Smooth muscle cell (in vitro differentiated cells): ENCODE data around the gene GMPR. TPM values are rescaled to one million over a fixed set of nuclear protein-coding genes. Genes with fewer than 3 reads are reported as not detected.
A peak's percentile ranks its signal among the peaks of the same experiment; 100 is the strongest.

Source experiments
- DNase-seq: peaks from one replicate; lab custom pipeline; 2025; ENCODE audit not compliant: unreplicated experiment; lab: John Stamatoyannopoulos, UW
- H2AFZ ChIP-seq: fragments of 200-600 bp; sonication (generic); 2 replicates; pipeline ENCODE4 v1.6.0; 2016; ENCODE audit warnings: antibody characterized with exemption, low read depth, mild to moderate bottlenecking
- H3F3A ChIP-seq: fragments of 200-600 bp; sonication (generic); 2 replicates; pipeline ENCODE4 v1.6.0; 2017; ENCODE audit warnings: antibody characterized with exemption, low read depth
- H3K27ac ChIP-seq: fragments of 200-600 bp; sonication (generic); 2 replicates; pipeline ENCODE4 v1.5.1; 2016; ENCODE audit warnings: low read depth, mild to moderate bottlenecking
- H3K27me3 ChIP-seq: fragments of 200-600 bp; sonication (generic); 2 replicates; pipeline ENCODE4 v1.6.1; 2016; ENCODE audit warnings: low read depth, mild to moderate bottlenecking
- H3K36me3 ChIP-seq: fragments of 200-600 bp; sonication (generic); 2 replicates; pipeline ENCODE4 v1.5.1; 2016; ENCODE audit warnings: low read depth
- H3K4me1 ChIP-seq: fragments of 200-600 bp; sonication (generic); 2 replicates; pipeline ENCODE4 v1.5.1; 2016; ENCODE audit warnings: low read depth
- H3K4me2 ChIP-seq: fragments of 200-600 bp; sonication (generic); 2 replicates; pipeline ENCODE4 v1.6.0; 2016; ENCODE audit warnings: mild to moderate bottlenecking
- H3K4me3 ChIP-seq: fragments of 200-600 bp; sonication (generic); 2 replicates; pipeline ENCODE4 v1.5.1; 2016; ENCODE audit warnings: mild to moderate bottlenecking
- H3K79me2 ChIP-seq: fragments of 200-600 bp; sonication (generic); 2 replicates; pipeline ENCODE4 v1.6.0; 2016; ENCODE audit warnings: low read depth, mild to moderate bottlenecking
- H3K9ac ChIP-seq: fragments of 200-600 bp; sonication (generic); 2 replicates; pipeline ENCODE4 v1.6.0; 2016; ENCODE audit warnings: low read depth
- H3K9me3 ChIP-seq: fragments of 200-600 bp; sonication (generic); replicated peaks from 2 replicates; pipeline ENCODE4 v1.5.1; 2016; ENCODE audit warnings: low read depth
- H4K20me1 ChIP-seq: fragments of 200-600 bp; sonication (generic); 2 replicates; pipeline ENCODE4 v1.6.0; 2016; ENCODE audit warnings: low read depth
- CTCF ChIP-seq: fragments of 200-600 bp; sonication (generic); IDR thresholded peaks from 2 replicates; pipeline ENCODE4 v1.5.1; 2017; ENCODE audit warnings: borderline replicate concordance, mild to moderate bottlenecking, antibody characterized with exemption; ENCODE audit not compliant: insufficient read depth, poor library complexity, severe bottlenecking
- WGBS: methylation state at CpG from one replicate; pipeline ENCODE4 v1.1.7; 2016; ENCODE audit warnings: low lambda C conversion rate; 5-methylcytosine and 5-hydroxymethylcytosine counted together
- polyA plus RNA-seq: library from polyadenylated mRNA; unstranded; fragments of >200 nt; fragmentation: Nextera tagmentation; extraction: Ambion mirVana; gene quantifications from 2 replicates; pipeline ENCODE4 v1.2.1, GENCODE V29; 2016
- small RNA-seq: library from RNA; depleted of rRNA; stranded (forward); fragments of <200 nt; gene quantifications from one replicate; pipeline ENCODE3, GENCODE V24; 2014
- total RNA-seq: library from RNA; depleted of rRNA; stranded (reverse); fragments of >200 nt; gene quantifications from 2 replicates; pipeline ENCODE4 v1.2.3, GENCODE V29; 2014

The GMPR gene
- total and polyA plus RNA-seq, 2 experiments from 2014 or later = 0.74 to 1.3 TPM

- Histone ChIP-seq H3K9ac (peak overlapping the region; percentile 32), H3K4me3 (no peak overlapping the region), H3K27me3 (no peaks in the 10 kb centered on the region), H4K20me1 (peaks cover 39% of the 10 kb centered on the region), H2AFZ (no peak overlapping the region), H3K4me2 (peak overlapping the region; percentile 61), H3K79me2 (no peaks in the 10 kb centered on the region), H3K9me3 (no peaks in the 10 kb centered on the region), H3F3A (peaks cover 5% of the 10 kb centered on the region), H3K4me1 (peaks cover 14% of the 10 kb centered on the region), H3K27ac (peak overlapping the region; percentile 74), H3K36me3 (no peaks in the 10 kb centered on the region)
- TF ChIP-seq CTCF = no peak
- WGBS = 71% methylated on average over 6 of the region's 6 CpGs
- DNase-seq = no peak
Observed at GRCh38 chr6:16344756-16345155, 106.4 kb downstream of the GMPR start.

Small RNA genes lying within 50 kb of the gene (small RNA-seq; reads per million reads assigned to genes)
- gene RF00019 (not detected), gene RNU6-1114P (not detected)

Other genes starting within 250 kb of the GMPR start
- 25.0 and 42.2 TPM in 2 replicates for gene MYLIP, start 109.5 kb upstream of the GMPR start, total RNA-seq
- 29.9 and 41.8 TPM in 2 replicates for gene MYLIP, start 109.5 kb upstream of the GMPR start, polyA plus RNA-seq